Gastrocnemius medialis (tissue), 4 donors: ENCODE measurements around the gene MUS81. TPM values are rescaled to one million over a fixed set of nuclear protein-coding genes. Genes with fewer than 3 reads are reported as not detected.
"Not testable (repeated sequence)": the region's sequence is repeated elsewhere in the genome, so short reads cannot be mapped to it uniquely, and the experiment has no call there.

Experiments used
- ATAC-seq, 2 donors: fragments of 150-250 bp; one replicate each; pipeline ENCODE4 v1.9.1; 2016
- DNase-seq, 2 donors: peaks; one replicate each; pipeline ENCODE4 v3.0.0-alpha.2; 2019
- H3K27ac ChIP-seq, 4 donors: fragments of 200-600 bp; sonication (generic); 1 replicate in 1 of 4; 2 replicates in 3 of 4; pipeline ENCODE4 v1.5.1; 2016 to 2018; ENCODE audit warnings: mild to moderate bottlenecking in 2 of 4, moderate library complexity in 1 of 4
- H3K27me3 ChIP-seq, 3 donors: fragments of 200-600 bp; sonication (generic) in 2 of 3; 1 replicate in 1 of 3; 2 replicates in 2 of 3; pipeline versions ENCODE4 v1.5.1 to v1.6.0; 2016 to 2019; ENCODE audit warnings: mild to moderate bottlenecking in 1 of 3, moderate library complexity in 1 of 3
- H3K36me3 ChIP-seq, 2 donors: fragments of 200-600 bp; sonication (generic) in 1 of 2; one replicate each; pipeline ENCODE4 v1.5.1; 2017 to 2018
- H3K4me1 ChIP-seq, 2 donors: fragments of 200-600 bp; sonication (generic) in 1 of 2; one replicate each; pipeline ENCODE4 v1.5.1; 2016 to 2017; ENCODE audit warnings: mild to moderate bottlenecking in 2 of 2
- H3K4me3 ChIP-seq, 4 donors: fragments of 200-600 bp; sonication (generic) in 3 of 4; 1 replicate in 1 of 4; 2 replicates in 3 of 4; pipeline ENCODE4 v1.5.1; 2016 to 2019; ENCODE audit warnings: mild to moderate bottlenecking in 2 of 4
- H3K9me3 ChIP-seq, 3 donors: fragments of 200-600 bp; sonication (generic) in 2 of 3; 1 replicate in 1 of 3; 2 replicates in 2 of 3; pipeline ENCODE4 v1.5.1; 2016 to 2019
- POLR2A ChIP-seq, 2 donors: fragments of 450-650 bp; IDR thresholded peaks; one replicate each; pipeline ENCODE4 v1.6.1; 2017; ENCODE audit warnings: antibody characterized with exemption in 2 of 2, mild to moderate bottlenecking in 2 of 2, moderate library complexity in 2 of 2
- in situ Hi-C, 4 donors: fragments of 200-750 bp; cut with MboI; loops; one replicate each; pipeline versions ENCODE4 v1.15.0 to v1.8.0; 2017; ENCODE audit warnings: low sequenced_read_pairs in 4 of 4
- intact Hi-C: fragments of 100-400 bp; cut with DNase I; formaldehyde crosslinking; loops from one replicate; pipeline ENCODE4 v1.15.1; 2023; ENCODE audit warnings: low total_unique reads
- total RNA-seq, 4 donors: library from RNA; depleted of rRNA; stranded (reverse); fragments of >200 nt; gene quantifications; one replicate each; pipeline versions ENCODE4 v1.1.0 to v1.2.3, GENCODE V29; 2016
- TF ChIP-seq, protein P1 (sequence below), 5 experiments: fragments of 450-650 bp in 3 of 5; fragments of 200-600 bp in 2 of 5; sonication (generic) in 2 of 5; IDR thresholded peaks in 4 of 5; conservative IDR thresholded peaks in 1 of 5; 1 replicate in 4 of 5; 2 replicates in 1 of 5; pipeline ENCODE4 v1.5.1; 2016 to 2019; ENCODE audit warnings: antibody characterized with exemption in 5 of 5, mild to moderate bottlenecking in 3 of 5, moderate library complexity in 3 of 5

The MUS81 gene
- total RNA-seq, 4 donors from 2014 or later, result 26.4 to 44.9 (median 34.8) TPM

DNA sequence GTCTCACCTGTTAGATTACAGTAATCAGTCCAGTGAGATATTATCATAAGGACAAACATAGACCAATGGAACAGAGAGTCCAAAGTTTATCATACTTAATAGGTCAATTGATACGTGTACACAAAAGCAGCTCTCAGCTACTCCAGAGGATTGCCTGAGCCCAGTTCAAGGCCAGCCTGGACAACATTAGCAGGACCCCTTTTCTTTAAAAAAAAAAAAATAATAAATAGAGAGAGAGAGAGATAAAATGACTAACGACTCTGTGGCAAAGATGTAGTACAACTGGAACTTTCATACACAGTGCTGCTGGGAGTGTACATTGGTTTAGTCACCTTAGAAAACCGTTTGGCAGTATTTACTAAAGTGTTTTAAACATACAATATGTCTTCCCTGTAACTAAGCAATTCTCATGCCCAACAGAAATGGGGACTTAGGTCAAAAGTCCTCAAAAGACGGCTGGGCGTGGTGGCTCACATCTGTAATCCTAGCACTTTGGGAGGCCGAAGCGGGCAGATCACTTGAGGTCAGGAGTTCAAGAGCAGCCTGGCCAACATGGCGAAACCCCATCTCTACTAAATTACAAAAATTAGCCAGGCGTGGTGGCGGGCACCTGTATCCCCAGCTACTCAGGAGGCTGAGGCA lies 15.9 kb upstream of the MUS81 start:
- TF ChIP-seq, protein P1, sequence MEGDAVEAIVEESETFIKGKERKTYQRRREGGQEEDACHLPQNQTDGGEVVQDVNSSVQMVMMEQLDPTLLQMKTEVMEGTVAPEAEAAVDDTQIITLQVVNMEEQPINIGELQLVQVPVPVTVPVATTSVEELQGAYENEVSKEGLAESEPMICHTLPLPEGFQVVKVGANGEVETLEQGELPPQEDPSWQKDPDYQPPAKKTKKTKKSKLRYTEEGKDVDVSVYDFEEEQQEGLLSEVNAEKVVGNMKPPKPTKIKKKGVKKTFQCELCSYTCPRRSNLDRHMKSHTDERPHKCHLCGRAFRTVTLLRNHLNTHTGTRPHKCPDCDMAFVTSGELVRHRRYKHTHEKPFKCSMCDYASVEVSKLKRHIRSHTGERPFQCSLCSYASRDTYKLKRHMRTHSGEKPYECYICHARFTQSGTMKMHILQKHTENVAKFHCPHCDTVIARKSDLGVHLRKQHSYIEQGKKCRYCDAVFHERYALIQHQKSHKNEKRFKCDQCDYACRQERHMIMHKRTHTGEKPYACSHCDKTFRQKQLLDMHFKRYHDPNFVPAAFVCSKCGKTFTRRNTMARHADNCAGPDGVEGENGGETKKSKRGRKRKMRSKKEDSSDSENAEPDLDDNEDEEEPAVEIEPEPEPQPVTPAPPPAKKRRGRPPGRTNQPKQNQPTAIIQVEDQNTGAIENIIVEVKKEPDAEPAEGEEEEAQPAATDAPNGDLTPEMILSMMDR (IDR thresholded peaks at IDR 0.05 in 4 of 5, conservative IDR thresholded peaks at IDR 0.05 in 1 of 5), result no peak
- no peak for TF ChIP-seq POLR2A (IDR thresholded peaks at IDR 0.05)
- Histone ChIP-seq H3K4me3 (no peak overlapping the region), H3K27ac (no peak overlapping the region), H3K27me3 (no peaks in the 10 kb centered on the region), H3K4me1 (no peaks in the 10 kb centered on the region), H3K9me3 (no peaks in the 10 kb centered on the region), H3K36me3 (no peaks in the 10 kb centered on the region)
- DNase-seq (no peak), ATAC-seq (no peak)
- in situ Hi-C loops, result no loop called here
- intact Hi-C loops, result no loop called here

GRCh38 chr11:65847746-65848145 lies 12.5 kb upstream of the MUS81 start:
- in situ Hi-C loops (no loop called here), intact Hi-C loops (no loop called here)
- Histone ChIP-seq H3K4me1 (no peaks in the 10 kb centered on the region), H3K27me3 (no peaks in the 10 kb centered on the region), H3K9me3 (peaks cover 0 to 4% (median 0%) of the 10 kb centered on the region in 3 donors), H3K27ac (no peak overlapping the region), H3K36me3 (peaks cover 0 to 14% of the 10 kb centered on the region in 2 donors), H3K4me3 (no peak overlapping the region)
- no peak for DNase-seq
- no peak for ATAC-seq
- TF ChIP-seq POLR2A (IDR thresholded peaks at IDR 0.05), result no peak
- TF ChIP-seq, protein P1 (IDR thresholded peaks at IDR 0.05 in 4 of 5, conservative IDR thresholded peaks at IDR 0.05 in 1 of 5), result no peak

- H3K27me3 ChIP-seq, intact Hi-C loops, DNase-seq, H3K27ac ChIP-seq, H3K4me3 ChIP-seq, in situ Hi-C loops, ATAC-seq, H3K9me3 ChIP-seq, H3K4me1 ChIP-seq: not testable (repeated sequence)
- H3K36me3 ChIP-seq, result peaks cover 0 to 24% of the 10 kb centered on the region in 2 donors
These were observed 11.5 kb upstream of the MUS81 start for GRCh38 chr11:65848693-65849092.

DNA sequence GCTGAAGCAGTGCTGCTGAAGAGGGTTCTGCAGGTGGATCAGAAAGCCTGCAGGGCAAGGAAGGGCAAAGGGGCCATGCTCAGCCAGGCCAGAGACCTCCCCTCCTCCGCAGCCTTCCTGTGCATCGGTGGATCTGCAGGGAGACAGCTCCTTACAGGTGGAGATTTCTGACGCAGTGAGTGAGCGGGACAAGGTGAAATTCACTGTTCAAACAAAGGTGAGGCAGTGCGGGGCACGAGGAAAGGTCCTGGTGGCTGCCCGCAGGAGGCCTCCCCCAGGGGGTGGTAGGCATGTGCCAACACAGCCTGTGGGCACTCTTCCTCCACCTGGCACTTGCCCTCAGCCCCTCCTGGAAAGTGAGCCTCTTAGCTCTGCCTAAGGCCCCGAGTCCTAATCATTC lies 10.9 kb upstream of the MUS81 start:
- H3K27ac ChIP-seq, result no peak overlapping the region
- in situ Hi-C loops (no loop called here), intact Hi-C loops (no loop called here)
- H3K27me3 ChIP-seq, result no peaks in the 10 kb centered on the region
- ATAC-seq (no peak), DNase-seq (no peak)
- H3K36me3 ChIP-seq, result peaks cover 0 to 30% of the 10 kb centered on the region in 2 donors
- no peaks in the 10 kb centered on the region for H3K4me1 ChIP-seq
- H3K9me3 ChIP-seq, result peaks cover 0 to 4% (median 0%) of the 10 kb centered on the region in 3 donors
- no peak for TF ChIP-seq POLR2A (IDR thresholded peaks at IDR 0.05)
- TF ChIP-seq, protein P1 (IDR thresholded peaks at IDR 0.05 in 4 of 5, conservative IDR thresholded peaks at IDR 0.05 in 1 of 5), result no peak
- no peak overlapping the region for H3K4me3 ChIP-seq

GRCh38 chr11:65849771-65850216 lies 10.4 kb upstream of the MUS81 start:
- Histone ChIP-seq H3K9me3 (peaks cover 0 to 4% (median 0%) of the 10 kb centered on the region in 3 donors), H3K4me1 (no peaks in the 10 kb centered on the region), H3K27ac (no peak overlapping the region), H3K36me3 (peaks cover 0 to 35% of the 10 kb centered on the region in 2 donors), H3K4me3 (no peak overlapping the region), H3K27me3 (no peaks in the 10 kb centered on the region)
- in situ Hi-C loops (no loop called here), intact Hi-C loops (no loop called here)
- ATAC-seq (no peak), DNase-seq (no peak)
- TF ChIP-seq, protein P1 (IDR thresholded peaks at IDR 0.05 in 4 of 5, conservative IDR thresholded peaks at IDR 0.05 in 1 of 5), result no peak
- TF ChIP-seq POLR2A (IDR thresholded peaks at IDR 0.05), result no peak
